ENCODE data around the gene AQP2. TPM values are rescaled to one million over a fixed set of nuclear protein-coding genes. Genes with fewer than 3 reads are reported as not detected.

Gene AQP2
- not detected for polyA plus RNA-seq (2012; ENCODE audit: insufficient read length, low read depth)

- TF ChIP-seq TAF1 (IDR thresholded peaks at IDR 0.05; ENCODE audit: borderline replicate concordance, insufficient read depth, low read length) (no peak), REST (IDR thresholded peaks at IDR 0.05; ENCODE audit: insufficient read depth in 1 of 2, low read depth in 2 of 2, low read length in 2 of 2) (no peak), SIN3A (IDR thresholded peaks at IDR 0.05; ENCODE audit: borderline replicate concordance, insufficient read depth, low read length) (no peak), POLR2AphosphoS5 (IDR thresholded peaks at IDR 0.05; ENCODE audit: low read depth, low read length) (no peak), FOXP2 (optimal IDR thresholded peaks at IDR 0.05; ENCODE audit: borderline replicate concordance, extremely low read depth, extremely low read length, insufficient read depth) (no peak)
These were observed at the start of gene AQP2 for GRCh38 chr12:49950273-49951251. AQP2 (plus strand) TSS chr12:49950737; CDS start chr12:49950831, 94 bp downstream.

GRCh38 chr12:49901026-49901425, 49.5 kb upstream of the AQP2 start:
- TF ChIP-seq POLR2AphosphoS5 (IDR thresholded peaks at IDR 0.05; ENCODE audit: low read depth, low read length) (no peak), FOXP2 (optimal IDR thresholded peaks at IDR 0.05; ENCODE audit: borderline replicate concordance, extremely low read depth, extremely low read length, insufficient read depth) (no peak), TAF1 (IDR thresholded peaks at IDR 0.05; ENCODE audit: borderline replicate concordance, insufficient read depth, low read length) (no peak), SIN3A (IDR thresholded peaks at IDR 0.05; ENCODE audit: borderline replicate concordance, insufficient read depth, low read length) (no peak), REST (IDR thresholded peaks at IDR 0.05; ENCODE audit: insufficient read depth in 1 of 2, low read depth in 2 of 2, low read length in 2 of 2) (no peak)

GRCh38 chr12:49901986-49902385, 48.6 kb upstream of the AQP2 start:
- no peak for TF ChIP-seq SIN3A (IDR thresholded peaks at IDR 0.05; ENCODE audit: borderline replicate concordance, insufficient read depth, low read length)
- TF ChIP-seq POLR2AphosphoS5 (IDR thresholded peaks at IDR 0.05; ENCODE audit: low read depth, low read length) = no peak
- no peak for TF ChIP-seq REST (IDR thresholded peaks at IDR 0.05; ENCODE audit: insufficient read depth in 1 of 2, low read depth in 2 of 2, low read length in 2 of 2)
- no peak for TF ChIP-seq FOXP2 (optimal IDR thresholded peaks at IDR 0.05; ENCODE audit: borderline replicate concordance, extremely low read depth, extremely low read length, insufficient read depth)
- TF ChIP-seq TAF1 (IDR thresholded peaks at IDR 0.05; ENCODE audit: borderline replicate concordance, insufficient read depth, low read length) = no peak

- TF ChIP-seq REST (IDR thresholded peaks at IDR 0.05; ENCODE audit: insufficient read depth in 1 of 2, low read depth in 2 of 2, low read length in 2 of 2) (no peak), SIN3A (IDR thresholded peaks at IDR 0.05; ENCODE audit: borderline replicate concordance, insufficient read depth, low read length) (no peak), TAF1 (IDR thresholded peaks at IDR 0.05; ENCODE audit: borderline replicate concordance, insufficient read depth, low read length) (no peak), FOXP2 (optimal IDR thresholded peaks at IDR 0.05; ENCODE audit: borderline replicate concordance, extremely low read depth, extremely low read length, insufficient read depth) (no peak)
These were observed 47.9 kb upstream of the AQP2 start for GRCh38 chr12:49902399-49903350.

Data from PFSK-1 (cell line).